ENCODE measurements around the gene CACNB4. TPM values are rescaled to one million over a fixed set of nuclear protein-coding genes. Genes with fewer than 3 reads are reported as not detected.
"Not testable (repeated sequence)": the region's sequence is repeated elsewhere in the genome, so short reads cannot be mapped to it uniquely, and the experiment has no call there.

CACNB4 gene
- total RNA-seq, 1 experiment from 2014 or later = not detected

GRCh38 chr2:151945602-151946001, 153.2 kb downstream of the CACNB4 start:
- intact Hi-C loops (cut with micrococcal nuclease) = no loop called here
- Histone ChIP-seq H2AFZ (ENCODE audit: low read length) (no peak overlapping the region), H3K4me3 (ENCODE audit: low read length) (no peak overlapping the region), H3K27me3 (ENCODE audit: low read length) (peaks cover 14% of the 10 kb centered on the region; the same call in 1 of the 2 replicates), H3K79me2 (ENCODE audit: low read length) (no peaks in the 10 kb centered on the region), H4K20me1 (ENCODE audit: low read length) (no peaks in the 10 kb centered on the region), H3K9me3 (ENCODE audit: low read length) (no peaks in the 10 kb centered on the region), H3K9me2 (replicated peaks; ENCODE audit: low read length) (no peaks in the 10 kb centered on the region), H3K4me2 (ENCODE audit: low read length) (no peak overlapping the region), H3K27ac (ENCODE audit: low read length) (no peak overlapping the region), H3K36me3 (ENCODE audit: low read depth, low read length) (no peaks in the 10 kb centered on the region), H3K4me1 (ENCODE audit: insufficient read depth, low read length) (no peaks in the 10 kb centered on the region), H3K9ac (ENCODE audit: low read length) (no peak overlapping the region), H3F3A (ENCODE audit: low read length, unreplicated experiment) (no peaks in the 10 kb centered on the region)
- ChIA-PET CTCF (no interaction called here), POLR2A (ENCODE audit: unreplicated experiment) (no interaction called here)
- TF ChIP-seq EZH2phosphoT487 (IDR thresholded peaks at IDR 0.05; ENCODE audit: borderline replicate concordance, low read length) (no peak), EZH2 (IDR thresholded peaks at IDR 0.05; ENCODE audit: low read length, unreplicated experiment) (no peak)
- no TSS peak for BruUV-seq (replicated peaks)
- DNase-seq (no peak), ATAC-seq (no peak)

- TF ChIP-seq EZH2phosphoT487 (IDR thresholded peaks at IDR 0.05; ENCODE audit: borderline replicate concordance, low read length) = no peak
- TF ChIP-seq CTCF (conservative IDR thresholded peaks at IDR 0.05; ENCODE audit: low read depth, low read length) = no peak
- TF ChIP-seq EZH2 (IDR thresholded peaks at IDR 0.05; ENCODE audit: low read length, unreplicated experiment) = no peak
- Histone ChIP-seq H3K9me2 (replicated peaks; ENCODE audit: low read length) (no peaks in the 10 kb centered on the region), H3K36me3 (ENCODE audit: low read depth, low read length) (no peaks in the 10 kb centered on the region), H3K4me3 (ENCODE audit: low read length) (no peak overlapping the region), H3K79me2 (ENCODE audit: low read length) (no peaks in the 10 kb centered on the region), H3K9ac (ENCODE audit: low read length) (no peak overlapping the region), H2AFZ (ENCODE audit: low read length) (no peak overlapping the region), H3K4me2 (ENCODE audit: low read length) (no peak overlapping the region), H3K27ac (ENCODE audit: low read length) (no peak overlapping the region), H3F3A (ENCODE audit: low read length, unreplicated experiment) (no peaks in the 10 kb centered on the region), H3K27me3 (ENCODE audit: low read length) (peaks cover 16% of the 10 kb centered on the region), H3K4me1 (ENCODE audit: insufficient read depth, low read length) (no peaks in the 10 kb centered on the region), H4K20me1 (ENCODE audit: low read length) (no peaks in the 10 kb centered on the region), H3K9me3 (ENCODE audit: low read length) (no peaks in the 10 kb centered on the region)
- DNase-seq (no peak), ATAC-seq (no peak)
- intact Hi-C loops (cut with micrococcal nuclease) = no loop called here
- ChIA-PET CTCF (no interaction called here), POLR2A (ENCODE audit: unreplicated experiment) (no interaction called here)
- no TSS peak for BruUV-seq (replicated peaks)
Measured at GRCh38 chr2:151945186-151945585, 153.7 kb downstream of the CACNB4 start.

- Histone ChIP-seq H3K27me3 (ENCODE audit: low read length) (peaks cover 24% of the 10 kb centered on the region), H3K4me3 (ENCODE audit: low read length) (no peak overlapping the region), H3K9me2 (replicated peaks; ENCODE audit: low read length) (no peaks in the 10 kb centered on the region), H3K36me3 (ENCODE audit: low read depth, low read length) (no peaks in the 10 kb centered on the region), H3K9me3 (ENCODE audit: low read length) (no peaks in the 10 kb centered on the region), H3K4me2 (ENCODE audit: low read length) (no peak overlapping the region), H3K9ac (ENCODE audit: low read length) (no peak overlapping the region), H3F3A (ENCODE audit: low read length, unreplicated experiment) (no peaks in the 10 kb centered on the region), H4K20me1 (ENCODE audit: low read length) (no peaks in the 10 kb centered on the region), H3K27ac (ENCODE audit: low read length) (no peak overlapping the region), H3K4me1 (ENCODE audit: insufficient read depth, low read length) (no peaks in the 10 kb centered on the region), H2AFZ (ENCODE audit: low read length) (no peak overlapping the region), H3K79me2 (ENCODE audit: low read length) (no peaks in the 10 kb centered on the region)
- ChIA-PET POLR2A (ENCODE audit: unreplicated experiment) (no interaction called here), CTCF (no interaction called here)
- DNase-seq (no peak), ATAC-seq (no peak)
- no TSS peak for BruUV-seq (replicated peaks)
- intact Hi-C loops (cut with micrococcal nuclease) = no loop called here
- TF ChIP-seq CTCF (conservative IDR thresholded peaks at IDR 0.05; ENCODE audit: low read depth, low read length) = no peak
- no peak for TF ChIP-seq EZH2 (IDR thresholded peaks at IDR 0.05; ENCODE audit: low read length, unreplicated experiment)
- no peak for TF ChIP-seq EZH2phosphoT487 (IDR thresholded peaks at IDR 0.05; ENCODE audit: borderline replicate concordance, low read length)
Measured at GRCh38 chr2:151943461-151943860, 155.4 kb downstream of the CACNB4 start.

- POLR2A ChIA-PET (ENCODE audit: unreplicated experiment); H4K20me1 ChIP-seq (ENCODE audit: low read length); intact Hi-C loops (cut with micrococcal nuclease); H3K36me3 ChIP-seq (ENCODE audit: low read depth, low read length); H3K4me1 ChIP-seq (ENCODE audit: insufficient read depth, low read length); ATAC-seq; H2AFZ ChIP-seq (ENCODE audit: low read length); H3F3A ChIP-seq (ENCODE audit: low read length, unreplicated experiment); H3K9ac ChIP-seq (ENCODE audit: low read length); CTCF ChIA-PET; H3K4me2 ChIP-seq (ENCODE audit: low read length); DNase-seq; H3K9me3 ChIP-seq (ENCODE audit: low read length); H3K27ac ChIP-seq (ENCODE audit: low read length); H3K4me3 ChIP-seq (ENCODE audit: low read length); H3K79me2 ChIP-seq (ENCODE audit: low read length); BruUV-seq (replicated peaks); H3K9me2 ChIP-seq (replicated peaks; ENCODE audit: low read length): not testable (repeated sequence)
- H3K27me3 ChIP-seq (ENCODE audit: low read length) = peaks cover 31% of the 10 kb centered on the region
Measured at GRCh38 chr2:151942540-151943205, 156.2 kb downstream of the CACNB4 start.

Data from PC-3 (cell line).